Spleen (tissue), 11 donors: ENCODE results near the gene DGKK. TPM values are rescaled to one million over a fixed set of nuclear protein-coding genes. Genes with fewer than 3 reads are reported as not detected.

ENCODE experiments used
- DNase-seq: peaks from one replicate; pipeline ENCODE4 v3.0.0-alpha.2; 2020
- H3K27ac ChIP-seq, 8 donors: fragments of 200-600 bp; sonication (generic) in 7 of 8; 1 replicate in 4 of 8; 2 replicates in 4 of 8; pipeline versions ENCODE4 v1.5.0 to v1.8.0; 2016 to 2021; ENCODE audit warnings: inconsistent platforms in 4 of 8, mild to moderate bottlenecking in 4 of 8, moderate library complexity in 1 of 8
- H3K27me3 ChIP-seq, 7 donors: fragments of 200-600 bp; sonication (generic) in 6 of 7; replicated peaks in 1 of 7; 1 replicate in 4 of 7; 2 replicates in 3 of 7; pipeline versions ENCODE4 v1.5.0 to v1.8.0; 2016 to 2021; ENCODE audit warnings: inconsistent platforms in 3 of 7, mild to moderate bottlenecking in 1 of 7
- H3K36me3 ChIP-seq, 6 donors: fragments of 200-600 bp; sonication (generic) in 5 of 6; 1 replicate in 4 of 6; 2 replicates in 2 of 6; pipeline versions ENCODE4 v1.5.0 to v1.8.0; 2016 to 2021; ENCODE audit warnings: inconsistent platforms in 2 of 6
- H3K4me1 ChIP-seq, 6 donors: fragments of 200-600 bp; sonication (generic) in 5 of 6; 1 replicate in 3 of 6; 2 replicates in 3 of 6; pipeline versions ENCODE4 v1.5.0 to v1.8.0; 2016 to 2021; ENCODE audit warnings: inconsistent platforms in 3 of 6
- H3K4me3 ChIP-seq, 8 donors: fragments of 200-600 bp; sonication (generic) in 7 of 8; 1 replicate in 4 of 8; 2 replicates in 4 of 8; pipeline versions ENCODE4 v1.5.0 to v1.8.0; 2016 to 2021; ENCODE audit warnings: inconsistent platforms in 4 of 8, mild to moderate bottlenecking in 4 of 8, moderate library complexity in 2 of 8
- H3K9me3 ChIP-seq, 8 donors: fragments of 200-600 bp; sonication (generic) in 7 of 8; 1 replicate in 4 of 8; 2 replicates in 4 of 8; pipeline versions ENCODE4 v1.5.0 to v1.8.0; 2016 to 2021; ENCODE audit warnings: inconsistent platforms in 4 of 8
- CTCF ChIP-seq, 11 experiments: fragments of 200-600 bp in 7 of 11; fragments of 450-650 bp in 4 of 11; sonication (generic) in 4 of 11; IDR thresholded peaks in 8 of 11; conservative IDR thresholded peaks in 3 of 11; 1 replicate in 7 of 11; 2 replicates in 4 of 11; pipeline versions ENCODE4 v1.4.0 to v1.8.0; 2016 to 2021; ENCODE audit warnings: antibody characterized with exemption in 11 of 11, inconsistent platforms in 4 of 11, mild to moderate bottlenecking in 1 of 11
- POLR2A ChIP-seq, 3 donors: fragments of 450-650 bp; IDR thresholded peaks; one replicate each; pipeline ENCODE4 v1.5.1; 2017; ENCODE audit warnings: antibody characterized with exemption in 3 of 3, mild to moderate bottlenecking in 1 of 3
- POLR2AphosphoS5 ChIP-seq, 3 donors: sonication (generic); formaldehyde crosslinking; IDR thresholded peaks; one replicate each; pipeline ENCODE4 v1.5.1; 2017; ENCODE audit warnings: antibody characterized with exemption in 3 of 3
- WGBS, 5 donors: extraction: QIAGEN DNeasy Blood & Tissue Kit in 3 of 5; methylation state at CpG; one replicate each; pipeline versions ENCODE4 v1.1.5 to v1.1.7; 2013 to 2018; 5-methylcytosine and 5-hydroxymethylcytosine counted together
- intact Hi-C: fragments of 100-400 bp; cut with DNase I; formaldehyde crosslinking; loops from one replicate; pipeline ENCODE4 v1.15.0; 2023; ENCODE audit warnings: low total_unique reads
- polyA plus RNA-seq, 3 donors: library from polyadenylated mRNA; stranded (reverse); fragments of 200-250 nt; gene quantifications; one replicate each; pipeline ENCODE4 v1.2.1, GENCODE V29; 2013
- total RNA-seq, 7 donors: library from RNA; depleted of rRNA in 3 of 7; stranded (reverse); fragments of >200 nt in 3 of 7; fragmentation: NEBNext Ultra II Directional in 4 of 7; extraction: Animal tissue kit (Norgen Biotek cat#: 25700) in 4 of 7; gene quantifications; one replicate each; pipeline versions ENCODE4 v1.1.0 to v1.2.1, GENCODE V29; 2016 to 2021
- donor health status: healthy with polysubstance abuse.
- donor health status: DM: no; HTN: no; CAD: no; lungs with moderate emphysema.
- donor health status: DM: no; HTN: no; CAD: no.
- donor health status: Bipolar disorder and iron deficiency.
- donor health status: healthy.
- donor health status: DM: no; HTN: no; CAD: no.
- donor health status: DM: yes; HTN: yes; CAD: no.

DGKK gene
- total and polyA plus RNA-seq, 10 donors, result 0.03 to 0.21 (median 0.09) TPM; not detected in 5

GRCh38 chrX:50431623-50432022 lies 39.0 kb downstream of the DGKK start:
- WGBS, 5 donors, result 62 to 69% (median 64%) methylated on average over 3 of the region's 3 CpGs; no CpG with 5 or more reads in 1 of the 5 donors
- no peak for TF ChIP-seq POLR2A (IDR thresholded peaks at IDR 0.05)
- no peak for TF ChIP-seq CTCF (IDR thresholded peaks at IDR 0.05 in 8 of 11, conservative IDR thresholded peaks at IDR 0.05 in 3 of 11)
- TF ChIP-seq POLR2AphosphoS5 (IDR thresholded peaks at IDR 0.05), result no peak
- Histone ChIP-seq H3K36me3 (no peaks in the 10 kb centered on the region), H3K27ac (no peak overlapping the region), H3K9me3 (no peaks in the 10 kb centered on the region), H3K27me3 (peaks cover 0 to 38% (median 0%) of the 10 kb centered on the region in 7 donors), H3K4me1 (no peaks in the 10 kb centered on the region), H3K4me3 (no peak overlapping the region)
- DNase-seq, result no peak
- intact Hi-C loops, result no loop called here

- Histone ChIP-seq H3K4me1 (no peaks in the 10 kb centered on the region), H3K36me3 (no peaks in the 10 kb centered on the region), H3K27me3 (peaks cover 0 to 44% (median 0%) of the 10 kb centered on the region in 7 donors), H3K9me3 (no peaks in the 10 kb centered on the region), H3K4me3 (no peak overlapping the region), H3K27ac (no peak overlapping the region)
- intact Hi-C loops, result no loop called here
- TF ChIP-seq CTCF (IDR thresholded peaks at IDR 0.05 in 8 of 11, conservative IDR thresholded peaks at IDR 0.05 in 3 of 11) (no peak), POLR2AphosphoS5 (IDR thresholded peaks at IDR 0.05) (no peak), POLR2A (IDR thresholded peaks at IDR 0.05) (no peak)
- 62 to 79% (median 66%) methylated on average over 5 of the region's 5 CpGs for WGBS, 5 donors
- no peak for DNase-seq
Measured at GRCh38 chrX:50430917-50431575, 39.6 kb downstream of the DGKK start.

DNA sequence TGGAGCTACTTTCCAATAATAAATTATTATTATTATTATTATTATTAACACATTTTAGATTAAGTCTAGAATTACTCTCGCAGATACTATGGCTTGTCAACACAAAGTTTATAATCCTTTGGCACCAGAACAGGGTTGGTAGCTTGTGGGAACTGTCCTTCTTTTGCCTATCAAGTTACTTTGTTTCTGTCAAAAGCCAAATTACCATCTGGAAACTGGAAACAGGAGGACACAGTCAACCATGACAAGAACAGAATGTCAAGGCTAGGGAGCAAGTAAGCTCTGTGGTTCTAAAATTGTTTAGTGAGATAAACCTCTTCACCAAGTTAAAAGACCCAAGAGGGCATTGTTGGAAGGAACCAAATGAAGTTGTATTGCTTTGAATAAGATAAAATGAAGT lies 42.5 kb downstream of the DGKK start:
- WGBS, 5 donors, result 80 to 100% (median 84%) methylated on average over 1 of the region's 1 CpG
- intact Hi-C loops, result no loop called here

More for the DNA sequence above, 42.5 kb downstream of the DGKK start:
- no peak overlapping the region for H3K4me3 ChIP-seq
- H3K36me3 ChIP-seq, result no peaks in the 10 kb centered on the region
- no peak overlapping the region for H3K27ac ChIP-seq
- no peaks in the 10 kb centered on the region for H3K9me3 ChIP-seq
- no peaks in the 10 kb centered on the region for H3K4me1 ChIP-seq
- H3K27me3 ChIP-seq, result peaks cover 0 to 35% (median 0%) of the 10 kb centered on the region in 7 donors
- DNase-seq, result no peak
- no peak for TF ChIP-seq CTCF (IDR thresholded peaks at IDR 0.05 in 8 of 11, conservative IDR thresholded peaks at IDR 0.05 in 3 of 11)
- no peak for TF ChIP-seq POLR2A (IDR thresholded peaks at IDR 0.05)
- no peak for TF ChIP-seq POLR2AphosphoS5 (IDR thresholded peaks at IDR 0.05)
